ENCODE results near the gene IL6R. TPM values are rescaled to one million over a fixed set of nuclear protein-coding genes. Genes with fewer than 3 reads are reported as not detected.

Gene IL6R
- total RNA-seq, 2 experiments from 2014 or later = 2.2 to 2.5 TPM

GRCh38 chr1:154467434-154468102 lies 62.4 kb downstream of the IL6R start:
- intact Hi-C loops (cut with micrococcal nuclease) = no loop called here
- H3K27me3 Mint-ChIP-seq = no peaks in the 10 kb centered on the region
- no peak overlapping the region for H3K27ac Mint-ChIP-seq
- no peak for DNase-seq
- no peak for TF ChIP-seq CTCF (IDR thresholded peaks at IDR 0.05)
- no peaks in the 10 kb centered on the region for H3K36me3 Mint-ChIP-seq (ENCODE audit: low read depth)
- H3K4me1 Mint-ChIP-seq (ENCODE audit: low read depth) = peaks cover 37% of the 10 kb centered on the region
- H3K9me3 Mint-ChIP-seq = no peaks in the 10 kb centered on the region
- ATAC-seq = no peak
- CTCF ChIA-PET = interaction anchor here (0.8 to 2.3 kb wide), 8 partner anchors 12 to 134 kb away, joined by 3 to 15 read pairs (median 6); no protein-coding TSS in a partner anchor
- POLR2A ChIA-PET = interaction anchor here (1.2 kb wide), 1 partner anchor 132 kb away, joined by 3 read pairs; no protein-coding TSS in a partner anchor
- H3K4me3 Mint-ChIP-seq = no peak overlapping the region

GRCh38 chr1:154468535-154469250 lies 63.5 kb downstream of the IL6R start:
- ATAC-seq = no peak
- no peak overlapping the region for H3K4me3 Mint-ChIP-seq
- CTCF ChIA-PET = interaction anchor here (1.0 to 2.3 kb wide), 6 partner anchors 10 to 135 kb away, joined by 3 to 15 read pairs (median 6); no protein-coding TSS in a partner anchor
- H3K4me1 Mint-ChIP-seq (ENCODE audit: low read depth) = peaks cover 27% of the 10 kb centered on the region
- intact Hi-C loops (cut with micrococcal nuclease) = no loop called here
- POLR2A ChIA-PET = interaction anchor here (1.2 kb wide), 1 partner anchor 133 kb away, joined by 3 read pairs; no protein-coding TSS in a partner anchor
- H3K27ac Mint-ChIP-seq = no peak overlapping the region
- no peaks in the 10 kb centered on the region for H3K27me3 Mint-ChIP-seq
- H3K9me3 Mint-ChIP-seq = no peaks in the 10 kb centered on the region
- TF ChIP-seq CTCF (IDR thresholded peaks at IDR 0.05) = no peak
- no peak for DNase-seq
- H3K36me3 Mint-ChIP-seq (ENCODE audit: low read depth) = no peaks in the 10 kb centered on the region

GRCh38 chr1:154469844-154470560 lies 64.9 kb downstream of the IL6R start:
- no peak for DNase-seq
- intact Hi-C loops (cut with micrococcal nuclease) = loop anchor here (10.0 kb wide), 1 partner anchor 125 kb away; no protein-coding TSS in a partner anchor
- no peak for ATAC-seq
- CTCF ChIA-PET = no interaction called here
- Mint-ChIP-seq H3K4me3 (no peak overlapping the region), H3K9me3 (no peaks in the 10 kb centered on the region), H3K27ac (no peak overlapping the region), H3K27me3 (no peaks in the 10 kb centered on the region), H3K36me3 (ENCODE audit: low read depth) (no peaks in the 10 kb centered on the region), H3K4me1 (ENCODE audit: low read depth) (peaks cover 21% of the 10 kb centered on the region)
- POLR2A ChIA-PET = no interaction called here
- TF ChIP-seq CTCF (IDR thresholded peaks at IDR 0.05) = no peak

- CTCF ChIA-PET = interaction anchor here (0.7 to 1.8 kb wide), 4 partner anchors 8 to 75 kb away, joined by 3 to 7 read pairs (median 4); no protein-coding TSS in a partner anchor
- no peak for TF ChIP-seq CTCF (IDR thresholded peaks at IDR 0.05)
- Mint-ChIP-seq H3K27ac (no peak overlapping the region), H3K4me3 (no peak overlapping the region), H3K9me3 (no peaks in the 10 kb centered on the region), H3K36me3 (ENCODE audit: low read depth) (no peaks in the 10 kb centered on the region), H3K27me3 (no peaks in the 10 kb centered on the region), H3K4me1 (ENCODE audit: low read depth) (peaks cover 13% of the 10 kb centered on the region)
- DNase-seq (no peak), ATAC-seq (no peak)
- intact Hi-C loops (cut with micrococcal nuclease) = loop anchor here (10.0 kb wide), 1 partner anchor 127 kb away; no protein-coding TSS in a partner anchor
- POLR2A ChIA-PET = no interaction called here
Observed at GRCh38 chr1:154471304-154471703, 66.2 kb downstream of the IL6R start.
